H9 (cell line): ENCODE measurements around the gene TAGLN2. TPM values are rescaled to one million over a fixed set of nuclear protein-coding genes. Genes with fewer than 3 reads are reported as not detected.

ENCODE experiments used
- DNase-seq: peaks from one replicate; pipeline ENCODE4 v3.0.0-alpha.2; 2017
- H2AFZ ChIP-seq: one replicate; pipeline ENCODE4 v1.6.1; 2013; ENCODE audit warnings: mild to moderate bottlenecking, low read length, control low read depth, moderate library complexity
- H2AK5ac ChIP-seq: 2 replicates; pipeline ENCODE4 v1.6.1; 2013; ENCODE audit warnings: low read length, control low read depth, mixed read lengths; ENCODE audit not compliant: insufficient read length
- H2BK120ac ChIP-seq: one replicate; pipeline ENCODE4 v1.6.1; 2013; ENCODE audit warnings: low read depth, mild to moderate bottlenecking, low read length, control low read depth, inconsistent platforms; ENCODE audit not compliant: poor library complexity, severe bottlenecking
- H2BK12ac ChIP-seq: 2 replicates; pipeline ENCODE4 v1.6.1; 2013; ENCODE audit warnings: low read length, control low read depth, mixed read lengths, low read depth; ENCODE audit not compliant: insufficient read length
- H2BK15ac ChIP-seq: 2 replicates; pipeline ENCODE4 v1.6.1; 2013; ENCODE audit warnings: low read depth, low read length, control low read depth
- H2BK20ac ChIP-seq: one replicate; pipeline ENCODE4 v1.6.1; 2013; ENCODE audit warnings: low read depth, mild to moderate bottlenecking, low read length, control low read depth, inconsistent platforms; ENCODE audit not compliant: poor library complexity, severe bottlenecking
- H2BK5ac ChIP-seq: 2 replicates; pipeline ENCODE4 v1.6.1; 2013; ENCODE audit warnings: low read length, control low read depth, mixed read lengths; ENCODE audit not compliant: insufficient read length
- H3K14ac ChIP-seq: 2 replicates; pipeline ENCODE4 v1.6.1; 2013; ENCODE audit warnings: low read length, control low read depth; ENCODE audit not compliant: insufficient read depth
- H3K18ac ChIP-seq: 2 replicates; pipeline ENCODE4 v1.6.1; 2013; ENCODE audit warnings: low read depth, mild to moderate bottlenecking, mixed read lengths, low read length, control low read depth; ENCODE audit not compliant: insufficient read length
- H3K23ac ChIP-seq: 2 replicates; pipeline ENCODE4 v1.6.1; 2013; ENCODE audit warnings: low read length, control low read depth, mixed read lengths, low read depth; ENCODE audit not compliant: insufficient read length
- H3K23me2 ChIP-seq: 2 replicates; pipeline ENCODE4 v1.6.1; 2013; ENCODE audit warnings: low read depth, mild to moderate bottlenecking, mixed read lengths, low read length, control low read depth; ENCODE audit not compliant: insufficient read length, poor library complexity, severe bottlenecking
- H3K27ac ChIP-seq: 2 replicates; pipeline ENCODE4 v1.5.1; 2013; ENCODE audit warnings: low read length, control low read depth, mixed read lengths, low read depth; ENCODE audit not compliant: insufficient read length
- H3K27me3 ChIP-seq: 2 replicates; pipeline ENCODE4 v1.6.1; 2013; ENCODE audit warnings: low read length, control low read depth, inconsistent platforms; ENCODE audit not compliant: insufficient read depth
- H3K4ac ChIP-seq: 2 replicates; pipeline ENCODE4 v1.6.1; 2013; ENCODE audit warnings: low read depth, mild to moderate bottlenecking, control low read depth, inconsistent platforms, low read length, moderate library complexity
- H3K4me1 ChIP-seq: 2 replicates; pipeline ENCODE4 v1.6.1; 2013; ENCODE audit warnings: low read length, control low read depth, inconsistent platforms; ENCODE audit not compliant: insufficient read depth
- H3K4me2 ChIP-seq: 2 replicates; pipeline ENCODE4 v1.6.1; 2013; ENCODE audit warnings: low read length, control low read depth, mixed read lengths; ENCODE audit not compliant: insufficient read length, insufficient read depth
- H3K56ac ChIP-seq: 2 replicates; pipeline ENCODE4 v1.6.1; 2013; ENCODE audit warnings: low read depth, mild to moderate bottlenecking, mixed read lengths, low read length, control low read depth; ENCODE audit not compliant: insufficient read length
- H3K79me1 ChIP-seq: 2 replicates; pipeline ENCODE4 v1.6.1; 2013; ENCODE audit warnings: low read depth, mild to moderate bottlenecking, moderate library complexity, low read length, control low read depth, inconsistent platforms; ENCODE audit not compliant: insufficient read depth, poor library complexity, severe bottlenecking
- H3K79me2 ChIP-seq: 2 replicates; pipeline ENCODE4 v1.6.1; 2013; ENCODE audit warnings: low read length, control low read depth, inconsistent platforms; ENCODE audit not compliant: insufficient read depth
- H3K9ac ChIP-seq: 2 replicates; pipeline ENCODE4 v1.6.1; 2013; ENCODE audit warnings: low read length, control low read depth, mixed read lengths; ENCODE audit not compliant: insufficient read length; ENCODE audit errors: extremely low read depth
- H3K9me3 ChIP-seq: one replicate; pipeline ENCODE4 v1.6.1; 2013; ENCODE audit warnings: low read depth, low read length, inconsistent platforms; ENCODE audit not compliant: control insufficient read depth
- H3T11ph ChIP-seq: one replicate; pipeline ENCODE4 v1.6.1; 2013; ENCODE audit warnings: mild to moderate bottlenecking, low read length, control low read depth, inconsistent platforms
- H4K20me1 ChIP-seq: one replicate; pipeline ENCODE4 v1.6.1; 2013; ENCODE audit not compliant: control insufficient read depth, insufficient read length, insufficient read depth
- H4K5ac ChIP-seq: 2 replicates; pipeline ENCODE4 v1.6.1; 2013; ENCODE audit warnings: low read depth, mild to moderate bottlenecking, mixed read lengths, low read length, control low read depth; ENCODE audit not compliant: insufficient read length
- H4K8ac ChIP-seq: replicated peaks from 2 replicates; pipeline ENCODE4 v1.6.1; 2013; ENCODE audit warnings: low read length, control low read depth, mixed read lengths, low read depth; ENCODE audit not compliant: insufficient read length
- H4K91ac ChIP-seq: 2 replicates; pipeline ENCODE4 v1.6.1; 2013; ENCODE audit warnings: low read depth, mild to moderate bottlenecking, moderate library complexity, mixed read lengths, low read length, control low read depth; ENCODE audit not compliant: insufficient read length
- H3K27ac Mint-ChIP-seq, 3 experiments: 2 replicates in 2 of 3; 3 replicates in 1 of 3; pipeline ENCODE4 v1.8.0; 2020 to 2021; ENCODE audit warnings: mixed read lengths in 3 of 3, mild to moderate bottlenecking in 1 of 3, moderate library complexity in 1 of 3
- H3K27me3 Mint-ChIP-seq: 2 replicates; pipeline ENCODE4 v1.8.0; 2021; ENCODE audit warnings: low read depth, mild to moderate bottlenecking, moderate library complexity, mixed read lengths
- H3K36me3 Mint-ChIP-seq, 3 experiments: 2 replicates in 2 of 3; 3 replicates in 1 of 3; pipeline ENCODE4 v1.8.0; 2020 to 2021; ENCODE audit warnings: low read depth in 3 of 3, mixed read lengths in 3 of 3; ENCODE audit not compliant: insufficient read depth in 1 of 3
- H3K4me1 Mint-ChIP-seq, 2 experiments: 2 replicates each; pipeline ENCODE4 v1.8.0; 2020; ENCODE audit warnings: mixed read lengths in 2 of 2
- H3K4me3 Mint-ChIP-seq, 2 experiments: 2 replicates in 1 of 2; 3 replicates in 1 of 2; pipeline ENCODE4 v1.8.0; 2020 to 2021; ENCODE audit warnings: mild to moderate bottlenecking in 2 of 2, mixed read lengths in 2 of 2, moderate library complexity in 1 of 2
- H3K9me3 Mint-ChIP-seq, 2 experiments: 2 replicates in 1 of 2; 3 replicates in 1 of 2; pipeline ENCODE4 v1.8.0; 2020; ENCODE audit warnings: mild to moderate bottlenecking in 2 of 2, mixed read lengths in 2 of 2, moderate library complexity in 1 of 2
- WGBS: extraction: QIAGEN DNeasy Blood & Tissue Kit; methylation state at CpG from one replicate; pipeline ENCODE4 v1.1.7; 2013; ENCODE audit warnings: missing lambda C conversion rate, low lambda C conversion rate, mixed read lengths; ENCODE audit not compliant: insufficient read length; ENCODE audit errors: extremely low coverage; 5-methylcytosine and 5-hydroxymethylcytosine counted together
- total RNA-seq: library from RNA; stranded (reverse); gene quantifications from 2 replicates; pipeline ENCODE4 v1.2.1, GENCODE V29; 2021
- TF ChIP-seq, protein P1 (sequence below): fragments of 200-600 bp; sonication (generic); conservative IDR thresholded peaks from 3 replicates; pipeline ENCODE4 v1.8.0; 2021; ENCODE audit warnings: antibody characterized with exemption, mild to moderate bottlenecking

TAGLN2 gene
- total RNA-seq, 1 experiment from 2014 or later, result 76.7 TPM

DNA sequence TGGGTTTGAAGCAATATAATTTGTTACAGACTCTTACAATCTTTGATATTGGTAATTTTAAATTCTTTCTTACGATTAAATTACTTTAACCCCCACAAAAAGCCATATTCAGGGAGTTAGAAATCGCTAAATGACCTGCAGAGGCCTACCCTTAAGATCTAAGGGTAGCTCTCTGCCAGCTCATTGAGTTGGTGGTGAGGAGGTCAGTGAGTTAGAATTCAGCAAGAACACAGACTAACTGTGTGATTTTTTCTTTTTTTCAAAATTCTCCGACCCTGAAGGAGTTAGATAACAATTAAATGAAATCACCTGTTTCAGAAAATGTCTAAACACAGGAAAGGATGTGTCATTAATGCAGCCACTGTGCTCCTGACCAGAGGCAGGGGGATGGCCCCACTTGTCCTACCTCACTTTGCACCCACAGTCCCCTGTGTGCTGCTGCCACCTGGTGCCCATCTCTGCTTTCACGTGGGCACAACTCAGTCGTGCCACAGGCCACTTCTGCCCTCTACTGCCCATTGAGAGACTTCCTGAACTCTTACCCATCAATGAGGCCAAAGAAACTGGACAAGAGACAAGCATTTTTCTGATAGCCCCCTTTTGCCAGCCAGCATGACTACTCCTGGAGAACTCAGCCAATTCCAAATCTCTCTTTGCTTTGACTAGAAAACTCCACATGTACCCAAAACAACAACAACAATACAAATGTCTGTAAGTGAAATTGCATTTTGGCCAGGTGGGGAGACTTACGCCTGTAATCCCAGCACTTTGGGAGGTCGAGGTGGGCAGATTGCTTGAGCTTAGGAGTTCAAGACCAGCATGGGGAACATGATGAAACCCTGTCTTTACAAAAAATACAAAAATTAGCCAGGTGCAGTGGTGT lies 33.8 kb downstream of the TAGLN2 start:
- Histone ChIP-seq H2BK12ac (no peak overlapping the region), H3K23me2 (no peaks in the 10 kb centered on the region), H4K5ac (no peak overlapping the region), H3K23ac (no peak overlapping the region), H3K27ac (no peak overlapping the region), H2BK5ac (no peak overlapping the region), H4K8ac (no peak overlapping the region), H4K91ac (no peak overlapping the region), H2AK5ac (no peak overlapping the region), H3K27me3 (no peaks in the 10 kb centered on the region), H3K56ac (no peak overlapping the region), H3K4ac (no peak overlapping the region), H3T11ph (no peak overlapping the region), H3K79me1 (no peaks in the 10 kb centered on the region), H3K79me2 (no peaks in the 10 kb centered on the region), H3K18ac (no peak overlapping the region), H3K4me2 (no peak overlapping the region), H2BK20ac (no peak overlapping the region), H4K20me1 (no peaks in the 10 kb centered on the region), H2BK15ac (no peak overlapping the region), H3K14ac (no peak overlapping the region), H3K4me1 (no peaks in the 10 kb centered on the region), H3K9ac (no peak overlapping the region), H3K9me3 (no peaks in the 10 kb centered on the region), H2BK120ac (no peak overlapping the region), H2AFZ (no peak overlapping the region)
- H3K4me3 Mint-ChIP-seq, result no peak overlapping the region
- TF ChIP-seq, protein P1, sequence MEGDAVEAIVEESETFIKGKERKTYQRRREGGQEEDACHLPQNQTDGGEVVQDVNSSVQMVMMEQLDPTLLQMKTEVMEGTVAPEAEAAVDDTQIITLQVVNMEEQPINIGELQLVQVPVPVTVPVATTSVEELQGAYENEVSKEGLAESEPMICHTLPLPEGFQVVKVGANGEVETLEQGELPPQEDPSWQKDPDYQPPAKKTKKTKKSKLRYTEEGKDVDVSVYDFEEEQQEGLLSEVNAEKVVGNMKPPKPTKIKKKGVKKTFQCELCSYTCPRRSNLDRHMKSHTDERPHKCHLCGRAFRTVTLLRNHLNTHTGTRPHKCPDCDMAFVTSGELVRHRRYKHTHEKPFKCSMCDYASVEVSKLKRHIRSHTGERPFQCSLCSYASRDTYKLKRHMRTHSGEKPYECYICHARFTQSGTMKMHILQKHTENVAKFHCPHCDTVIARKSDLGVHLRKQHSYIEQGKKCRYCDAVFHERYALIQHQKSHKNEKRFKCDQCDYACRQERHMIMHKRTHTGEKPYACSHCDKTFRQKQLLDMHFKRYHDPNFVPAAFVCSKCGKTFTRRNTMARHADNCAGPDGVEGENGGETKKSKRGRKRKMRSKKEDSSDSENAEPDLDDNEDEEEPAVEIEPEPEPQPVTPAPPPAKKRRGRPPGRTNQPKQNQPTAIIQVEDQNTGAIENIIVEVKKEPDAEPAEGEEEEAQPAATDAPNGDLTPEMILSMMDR, result peak; percentile 98
- H3K36me3 Mint-ChIP-seq, result no peaks in the 10 kb centered on the region
- H3K27me3 Mint-ChIP-seq, result peaks cover 4% of the 10 kb centered on the region; the same call in 1 of the 2 replicates
- no peak overlapping the region for H3K27ac Mint-ChIP-seq
- no CpG with 5 or more reads among the region's 7 CpGs for WGBS
- DNase-seq, result peak; percentile 87
- no peaks in the 10 kb centered on the region for H3K9me3 Mint-ChIP-seq
- H3K4me1 Mint-ChIP-seq, result peaks cover 11% of the 10 kb centered on the region in 2 experiments
